ENCODE data around the gene NISCH. TPM values are rescaled to one million over a fixed set of nuclear protein-coding genes. Genes with fewer than 3 reads are reported as not detected.

Gene NISCH
- total RNA-seq, 1 donor from 2014 or later, result 80.5 TPM

DNA sequence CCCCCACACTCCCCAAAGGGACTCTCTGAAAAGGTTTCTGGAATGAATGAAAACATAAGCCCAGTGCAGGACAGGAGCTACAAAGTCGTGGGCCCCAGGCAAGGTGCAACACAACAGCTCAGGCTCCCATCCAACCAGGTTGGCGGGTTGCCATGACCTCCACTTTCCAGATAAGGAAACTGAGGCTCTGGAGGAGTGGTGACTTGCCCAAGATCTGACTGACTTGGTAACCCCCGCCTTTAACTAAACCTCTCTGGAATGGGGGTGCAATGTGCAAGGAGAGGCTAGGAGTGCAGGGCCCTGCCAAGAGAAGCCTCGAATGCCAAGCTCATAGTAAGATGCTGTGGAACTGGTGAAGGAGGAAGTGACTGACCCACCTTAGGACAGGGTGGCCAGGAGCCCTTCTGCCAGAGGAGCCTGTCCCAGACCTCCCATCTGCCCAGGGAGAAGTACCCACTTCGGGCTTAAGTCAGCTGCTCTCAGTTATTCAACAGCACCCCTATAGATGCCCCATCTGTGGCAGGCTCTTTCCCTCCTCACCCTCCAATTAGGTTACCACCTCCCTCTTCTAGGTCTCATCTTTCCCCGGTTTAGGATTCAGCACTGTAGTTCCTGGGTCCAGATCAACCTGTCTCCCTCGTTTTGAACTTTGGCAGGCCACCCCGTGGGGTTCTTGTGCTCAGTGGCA, 1.0 kb upstream of the NISCH start:
- Histone ChIP-seq H3F3A (ENCODE audit: low read depth) (peaks cover 23% of the 10 kb centered on the region), H3K79me2 (ENCODE audit: low read depth) (peaks cover 39% of the 10 kb centered on the region), H4K20me1 (ENCODE audit: low read depth) (peaks cover 23% of the 10 kb centered on the region), H3K4me1 (peaks cover 32% of the 10 kb centered on the region), H3K27ac (no peak overlapping the region), H2AFZ (replicated peaks) (no peak overlapping the region), H3K9ac (no peak overlapping the region), H3K9me3 (ENCODE audit: low read depth) (no peaks in the 10 kb centered on the region), H3K27me3 (no peaks in the 10 kb centered on the region), H3K36me3 (peaks cover 16% of the 10 kb centered on the region), H3K4me3 (no peak overlapping the region), H3K4me2 (no peak overlapping the region)
- no peak for TF ChIP-seq EZH2phosphoT487 (IDR thresholded peaks at IDR 0.05)
- TF ChIP-seq, protein P1, sequence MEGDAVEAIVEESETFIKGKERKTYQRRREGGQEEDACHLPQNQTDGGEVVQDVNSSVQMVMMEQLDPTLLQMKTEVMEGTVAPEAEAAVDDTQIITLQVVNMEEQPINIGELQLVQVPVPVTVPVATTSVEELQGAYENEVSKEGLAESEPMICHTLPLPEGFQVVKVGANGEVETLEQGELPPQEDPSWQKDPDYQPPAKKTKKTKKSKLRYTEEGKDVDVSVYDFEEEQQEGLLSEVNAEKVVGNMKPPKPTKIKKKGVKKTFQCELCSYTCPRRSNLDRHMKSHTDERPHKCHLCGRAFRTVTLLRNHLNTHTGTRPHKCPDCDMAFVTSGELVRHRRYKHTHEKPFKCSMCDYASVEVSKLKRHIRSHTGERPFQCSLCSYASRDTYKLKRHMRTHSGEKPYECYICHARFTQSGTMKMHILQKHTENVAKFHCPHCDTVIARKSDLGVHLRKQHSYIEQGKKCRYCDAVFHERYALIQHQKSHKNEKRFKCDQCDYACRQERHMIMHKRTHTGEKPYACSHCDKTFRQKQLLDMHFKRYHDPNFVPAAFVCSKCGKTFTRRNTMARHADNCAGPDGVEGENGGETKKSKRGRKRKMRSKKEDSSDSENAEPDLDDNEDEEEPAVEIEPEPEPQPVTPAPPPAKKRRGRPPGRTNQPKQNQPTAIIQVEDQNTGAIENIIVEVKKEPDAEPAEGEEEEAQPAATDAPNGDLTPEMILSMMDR (IDR thresholded peaks at IDR 0.05), result no peak
- TF ChIP-seq EZH2 (IDR thresholded peaks at IDR 0.05), result no peak
- Mint-ChIP-seq H3K36me3 (peaks cover 14% of the 10 kb centered on the region), H3K27ac (no peak overlapping the region), H3K27me3 (ENCODE audit: insufficient read depth, low read depth) (peaks cover 16% of the 10 kb centered on the region), H3K9me3 (no peaks in the 10 kb centered on the region), H3K4me3 (peak overlapping the region; percentile 97), H3K4me1 (peaks cover 41% of the 10 kb centered on the region)
- no peak for DNase-seq (ENCODE audit: low spot score)

DNA sequence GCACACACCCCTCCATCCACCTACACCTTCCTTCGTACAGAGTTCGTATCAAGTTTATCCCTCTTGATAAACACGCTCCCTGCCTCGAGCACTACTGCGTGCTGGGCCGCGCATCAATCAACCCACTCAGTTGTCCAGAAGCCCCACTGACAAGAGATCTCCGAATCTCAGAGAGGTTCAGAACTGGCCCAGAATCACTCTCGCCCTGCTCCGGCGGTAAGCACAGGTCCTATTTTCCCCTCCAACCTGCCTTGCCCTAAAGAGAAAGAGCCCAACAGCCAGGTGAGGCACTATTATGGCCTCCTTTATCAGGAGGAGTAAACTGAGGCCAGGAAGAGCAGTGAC, 494 bp upstream of the NISCH start:
- Histone ChIP-seq H3K4me3 (peak overlapping the region; percentile 80), H3K79me2 (ENCODE audit: low read depth) (peaks cover 43% of the 10 kb centered on the region), H3F3A (ENCODE audit: low read depth) (peaks cover 23% of the 10 kb centered on the region), H3K9ac (no peak overlapping the region), H3K4me2 (peak overlapping the region; percentile 99), H3K4me1 (peaks cover 32% of the 10 kb centered on the region), H4K20me1 (ENCODE audit: low read depth) (peaks cover 23% of the 10 kb centered on the region), H3K9me3 (ENCODE audit: low read depth) (no peaks in the 10 kb centered on the region), H3K27me3 (no peaks in the 10 kb centered on the region), H3K27ac (no peak overlapping the region), H2AFZ (replicated peaks) (peak overlapping the region; percentile 65), H3K36me3 (peaks cover 16% of the 10 kb centered on the region)
- H3K27ac Mint-ChIP-seq, result peak overlapping the region; percentile 87
- peak overlapping the region; percentile 97 for H3K4me3 Mint-ChIP-seq
- DNase-seq (ENCODE audit: low spot score), result no peak
- peaks cover 14% of the 10 kb centered on the region for H3K36me3 Mint-ChIP-seq
- peaks cover 41% of the 10 kb centered on the region for H3K4me1 Mint-ChIP-seq
- H3K9me3 Mint-ChIP-seq, result no peaks in the 10 kb centered on the region
- H3K27me3 Mint-ChIP-seq (ENCODE audit: insufficient read depth, low read depth), result peaks cover 14% of the 10 kb centered on the region
- TF ChIP-seq EZH2phosphoT487 (IDR thresholded peaks at IDR 0.05) (no peak), EZH2 (IDR thresholded peaks at IDR 0.05) (no peak)
- TF ChIP-seq, protein P1 (IDR thresholded peaks at IDR 0.05), result no peak

DNA sequence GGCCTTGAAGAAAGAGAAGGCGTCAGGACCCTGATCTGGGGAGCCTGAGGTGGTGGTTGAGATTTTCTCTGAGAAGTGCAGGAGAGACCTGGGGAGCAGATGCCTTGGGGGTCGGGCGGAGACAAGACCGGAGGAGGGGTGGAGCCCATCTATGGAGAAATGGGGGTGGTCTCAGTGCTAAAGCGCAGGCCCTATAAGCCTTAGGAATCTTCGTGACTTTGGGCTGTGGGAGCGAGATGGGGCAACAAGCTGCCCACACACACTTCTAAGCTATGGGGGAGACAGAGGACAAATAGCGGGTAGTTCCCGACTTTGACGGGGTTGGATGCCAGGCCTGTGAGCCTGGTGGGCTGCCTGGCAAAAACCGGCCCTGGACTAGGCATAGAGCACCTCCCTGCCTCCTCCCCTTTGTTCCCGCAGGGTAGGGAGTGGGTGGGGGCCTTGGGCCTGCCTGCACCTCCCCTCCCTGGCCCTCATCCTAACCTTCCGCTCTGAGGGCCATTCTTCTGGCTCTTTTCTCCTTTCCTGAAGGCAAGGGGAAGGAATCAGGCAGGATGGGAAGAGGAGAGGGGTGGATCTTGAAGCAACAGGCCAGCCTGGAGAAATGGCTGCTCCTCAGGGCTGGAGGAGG, 880 bp downstream of the NISCH start:
- peaks cover 15% of the 10 kb centered on the region for H3K36me3 Mint-ChIP-seq
- H3K9me3 Mint-ChIP-seq, result no peaks in the 10 kb centered on the region
- Histone ChIP-seq H3K4me1 (peaks cover 32% of the 10 kb centered on the region), H3K9ac (peak overlapping the region; percentile 83), H3K9me3 (ENCODE audit: low read depth) (no peaks in the 10 kb centered on the region), H3K4me2 (peak overlapping the region; percentile 99), H3K27me3 (no peaks in the 10 kb centered on the region), H3K27ac (peak overlapping the region; percentile 22), H3K79me2 (ENCODE audit: low read depth) (peaks cover 55% of the 10 kb centered on the region), H3K4me3 (peak overlapping the region; percentile 80), H3F3A (ENCODE audit: low read depth) (peaks cover 23% of the 10 kb centered on the region), H2AFZ (replicated peaks) (no peak overlapping the region), H4K20me1 (ENCODE audit: low read depth) (peaks cover 35% of the 10 kb centered on the region), H3K36me3 (peaks cover 23% of the 10 kb centered on the region)
- peak overlapping the region; percentile 97 for H3K4me3 Mint-ChIP-seq
- no peak for TF ChIP-seq EZH2 (IDR thresholded peaks at IDR 0.05)
- TF ChIP-seq, protein P1 (IDR thresholded peaks at IDR 0.05), result no peak
- TF ChIP-seq EZH2phosphoT487 (IDR thresholded peaks at IDR 0.05), result no peak
- H3K27ac Mint-ChIP-seq, result peak overlapping the region; percentile 58
- peak; percentile 52 for DNase-seq (ENCODE audit: low spot score)
- H3K27me3 Mint-ChIP-seq (ENCODE audit: insufficient read depth, low read depth), result peaks cover 12% of the 10 kb centered on the region
- peaks cover 38% of the 10 kb centered on the region for H3K4me1 Mint-ChIP-seq
